Endothelial cell of umbilical vein (primary cell): ENCODE results near the gene RTL5. TPM values are rescaled to one million over a fixed set of nuclear protein-coding genes. Genes with fewer than 3 reads are reported as not detected.

Source experiments
- BruUV-seq: library from RNA; stranded (reverse); fragments of 400-500 nt; replicated peaks from 2 replicates; lab custom pipeline; 2021; lab: Mats Ljungman, UMichigan
- CTCF ChIA-PET: fragments of 300-600, 350-600 bp; sonication (Branson Sonifier 250); formaldehyde crosslinking; loops from one replicate; lab custom pipeline; 2021; ENCODE audit warnings: antibody characterized with exemption, inconsistent platforms; lab: Charles Lee
- POLR2A ChIA-PET: fragments of 300-600, 350-600 bp; sonication (Branson Sonifier 250); formaldehyde crosslinking; loops from one replicate; lab custom pipeline; 2021; ENCODE audit warnings: antibody characterized with exemption, inconsistent platforms; lab: Charles Lee
- DNase-seq: peaks from one replicate; pipeline ENCODE4 v3.0.0-alpha.2; 2011; ENCODE audit warnings: low read depth, low spot score
- FAIRE-seq: peaks from 2 replicates; lab custom pipeline; 2011; peaks lifted over from hg19 to GRCh38; lab: Jason Lieb, UNC
- H2AFZ ChIP-seq: 2 replicates; pipeline ENCODE4 v1.6.0; 2012; ENCODE audit warnings: low read depth, low read length, control low read depth, inconsistent platforms
- H3K27ac ChIP-seq: 2 replicates; pipeline ENCODE4 v1.5.1; 2011; ENCODE audit warnings: low read depth, mild to moderate bottlenecking, control low read depth, low read length, moderate library complexity; ENCODE audit not compliant: insufficient read depth
- H3K27me3 ChIP-seq, 2 experiments: 2 replicates each; pipeline versions ENCODE4 v1.6.0 to v1.6.1; 2011; ENCODE audit warnings: low read length in 2 of 2, mixed read lengths in 1 of 2; ENCODE audit not compliant: control insufficient read depth in 2 of 2, insufficient read depth in 2 of 2
- H3K36me3 ChIP-seq, 2 experiments: 2 replicates in 1 of 2; 3 replicates in 1 of 2; pipeline ENCODE4 v1.5.1; 2011; ENCODE audit warnings: low read length in 2 of 2, mild to moderate bottlenecking in 1 of 2, moderate library complexity in 1 of 2; ENCODE audit not compliant: control insufficient read depth in 2 of 2, insufficient read depth in 2 of 2; ENCODE audit errors: extremely low read depth in 1 of 2
- H3K4me1 ChIP-seq: 3 replicates; pipeline ENCODE4 v1.5.1; 2011; ENCODE audit warnings: mild to moderate bottlenecking, low read length; ENCODE audit not compliant: control insufficient read depth, insufficient read depth; ENCODE audit errors: extremely low read depth
- H3K4me2 ChIP-seq: 2 replicates; pipeline ENCODE4 v1.6.1; 2011; ENCODE audit warnings: low read length, control low read depth, mixed read lengths; ENCODE audit not compliant: insufficient read depth
- H3K4me3 ChIP-seq, 3 experiments: fragments of 200-600 bp in 1 of 3; sonication (generic), shearing (Covaris generic) in 1 of 3; replicated peaks in 1 of 3; 2 replicates each; pipeline ENCODE4 v1.5.1; 2011 to 2016; ENCODE audit warnings: control low read depth in 3 of 3, low read length in 3 of 3, mild to moderate bottlenecking in 2 of 3, inconsistent platforms in 1 of 3, low read depth in 1 of 3, moderate library complexity in 1 of 3; ENCODE audit not compliant: insufficient read depth in 1 of 3
- H3K79me2 ChIP-seq: 2 replicates; pipeline ENCODE4 v1.6.0; 2012; ENCODE audit warnings: low read length, inconsistent platforms; ENCODE audit not compliant: control insufficient read depth, insufficient read depth
- H3K9ac ChIP-seq: replicated peaks from 2 replicates; pipeline ENCODE3; 2011; ENCODE audit warnings: low read length, control low read depth; ENCODE audit not compliant: insufficient read depth; ENCODE audit errors: extremely low read depth
- H3K9me1 ChIP-seq: replicated peaks from 3 replicates; pipeline ENCODE4 v1.6.0; 2011; ENCODE audit warnings: mild to moderate bottlenecking, low read length; ENCODE audit not compliant: control insufficient read depth, insufficient read depth; ENCODE audit errors: extremely low read depth
- H3K9me3 ChIP-seq: replicated peaks from 2 replicates; pipeline ENCODE4 v1.5.1; 2012; ENCODE audit warnings: low read length, inconsistent platforms; ENCODE audit not compliant: control insufficient read depth, insufficient read depth
- H4K20me1 ChIP-seq: replicated peaks from 2 replicates; pipeline ENCODE3; 2011; ENCODE audit warnings: mild to moderate bottlenecking, low read length; ENCODE audit not compliant: control insufficient read depth, insufficient read depth; ENCODE audit errors: extremely low read depth
- EZH2 ChIP-seq: IDR thresholded peaks from 2 replicates; pipeline ENCODE4 v1.6.1; 2012; ENCODE audit warnings: borderline replicate concordance, low read depth, mild to moderate bottlenecking, moderate library complexity, low read length, inconsistent platforms; ENCODE audit not compliant: severe bottlenecking
- FOS ChIP-seq: IDR thresholded peaks from 2 replicates; pipeline ENCODE4 v1.6.1; 2011; ENCODE audit warnings: mild to moderate bottlenecking, low read length, moderate library complexity, borderline replicate concordance; ENCODE audit not compliant: insufficient read depth
- GATA2 ChIP-seq: IDR thresholded peaks from 2 replicates; pipeline ENCODE4 v1.7.0; 2011; ENCODE audit warnings: low read depth, mild to moderate bottlenecking, moderate library complexity, mixed read lengths, low read length; ENCODE audit not compliant: insufficient read length, insufficient read depth
- JUN ChIP-seq: IDR thresholded peaks from 2 replicates; pipeline ENCODE4 v1.6.1; 2011; ENCODE audit warnings: borderline replicate concordance, low read depth; ENCODE audit not compliant: insufficient read length, insufficient read depth
- MYC ChIP-seq: IDR thresholded peaks from one replicate; pipeline ENCODE4 v1.6.1; 2011; ENCODE audit warnings: mild to moderate bottlenecking, low read depth, low read length
- POLR2A ChIP-seq: IDR thresholded peaks from 2 replicates; pipeline ENCODE4 v1.6.1; 2012; ENCODE audit warnings: low read depth, mild to moderate bottlenecking, control low read depth, low read length
- POLR2AphosphoS5 ChIP-seq: IDR thresholded peaks from 2 replicates; pipeline ENCODE4 v1.6.1; 2012; ENCODE audit warnings: low read depth, mild to moderate bottlenecking, control low read depth, low read length, moderate library complexity; ENCODE audit not compliant: insufficient read depth
- dilution Hi-C: fragments of 300-500 bp; cut with MboI; formaldehyde crosslinking; loops from one replicate; pipeline ENCODE4 v1.15.0; 2019; ENCODE audit warnings: low sequenced_read_pairs; ENCODE audit not compliant: extremely low pct_ligation_motif_present
- intact Hi-C: fragments of 100-400 bp; cut with micrococcal nuclease; formaldehyde crosslinking; loops from one replicate; pipeline ENCODE4 v1.10.0; 2022
- polyA plus RNA-seq, 4 experiments: library from polyadenylated mRNA; depleted of rRNA in 3 of 4; stranded (reverse) in 3 of 4; unstranded in 1 of 4; fragments of >200 nt; gene quantifications; 2 replicates each; pipeline versions ENCODE4 v1.2.1 to v1.2.3, GENCODE V29; 2011 to 2012; ENCODE audit warnings: missing spikeins in 1 of 4
- total RNA-seq: library from RNA; stranded (reverse); gene quantifications from 2 replicates; pipeline ENCODE4 v1.2.3, GENCODE V29; 2021
- TF ChIP-seq, protein P1 (sequence below): IDR thresholded peaks from 2 replicates; pipeline ENCODE4 v1.6.1; 2011; ENCODE audit not compliant: insufficient read depth, insufficient read length
- TF ChIP-seq, protein P2 (sequence below), 2 donors: IDR thresholded peaks; 1 replicate in 1 of 2; 2 replicates in 1 of 2; pipeline ENCODE4 v1.5.1; 2011; ENCODE audit warnings: low read length in 2 of 2, mild to moderate bottlenecking in 2 of 2, moderate library complexity in 2 of 2, control low read depth in 1 of 2, inconsistent platforms in 1 of 2, low read depth in 1 of 2; ENCODE audit not compliant: insufficient read depth in 1 of 2; ENCODE audit errors: extremely low read depth in 1 of 2

Gene RTL5
- total and polyA plus RNA-seq, 2 donors (not counting 3 experiments of a cell fraction or from before 2014, with no cell fraction given) = 1.0 to 1.7 TPM

DNA sequence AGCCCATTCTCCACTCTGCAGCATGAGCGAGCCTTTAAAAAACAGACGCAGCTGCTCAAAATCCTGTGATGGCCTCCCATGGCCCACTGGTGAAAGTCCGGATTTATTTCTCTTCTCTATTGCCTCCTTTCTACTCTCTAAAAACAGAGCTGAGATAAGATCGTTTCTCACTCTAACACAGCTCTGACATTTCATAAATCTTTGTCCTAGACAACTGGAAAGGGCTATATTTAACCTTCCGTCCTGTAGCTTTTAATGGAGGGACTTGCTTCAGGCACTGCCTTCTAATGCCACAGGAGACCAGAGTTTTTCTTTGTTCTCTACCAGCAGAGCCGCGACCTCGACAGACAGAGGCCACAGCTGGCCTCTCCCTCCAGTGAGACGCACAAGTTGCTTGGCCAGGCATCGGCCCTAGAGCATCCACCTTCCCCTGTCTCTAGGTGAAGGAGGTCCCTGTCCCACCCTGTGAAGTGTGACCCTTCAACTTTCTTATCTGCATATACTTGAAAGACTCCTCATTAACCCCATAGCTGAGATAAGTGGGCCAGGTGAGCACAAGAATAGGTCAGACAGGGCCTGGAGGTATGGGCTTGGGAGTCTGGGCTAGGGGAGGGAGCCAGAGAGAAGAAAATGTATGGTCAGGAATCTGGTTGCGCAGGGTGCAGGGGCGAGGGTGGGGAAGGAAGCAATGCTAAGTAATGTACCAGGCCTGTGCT, 50.0 kb downstream of the RTL5 start:
- peak overlapping the region; percentile 84 for H3K9ac ChIP-seq
- H3K27me3 ChIP-seq = no peaks in the 10 kb centered on the region
- H3K36me3 ChIP-seq = no peaks in the 10 kb centered on the region
- H3K79me2 ChIP-seq = peaks cover 67% of the 10 kb centered on the region
- dilution Hi-C loops = no loop called here
- intact Hi-C loops = loop anchor here (2.0 kb wide), 1 partner anchor 13 kb away; no protein-coding TSS in a partner anchor
- H3K4me2 ChIP-seq = peak overlapping the region; percentile 78
- no TSS peak for BruUV-seq
- H3K4me1 ChIP-seq = peaks cover 39% of the 10 kb centered on the region
- ChIA-PET POLR2A (no interaction called here), CTCF (interaction anchor here (0.9 to 2.5 kb wide), 6 partner anchors 13 to 79 kb away, joined by 3 to 26 read pairs (median 4); no protein-coding TSS in a partner anchor)
- H3K9me1 ChIP-seq = no peaks in the 10 kb centered on the region
- FAIRE-seq = peak; percentile 26
- peak; percentile 36 for DNase-seq
- H4K20me1 ChIP-seq = no peaks in the 10 kb centered on the region
- peak overlapping the region; percentile 87 for H3K27ac ChIP-seq
- H2AFZ ChIP-seq = no peak overlapping the region
- H3K4me3 ChIP-seq = peak overlapping the region; percentile 44 to 84 (median 54)
- TF ChIP-seq FOS (no peak), MYC (no peak), GATA2 (no peak), EZH2 (no peak), POLR2A (no peak), JUN (no peak), POLR2AphosphoS5 (no peak)
- TF ChIP-seq, protein P1, sequence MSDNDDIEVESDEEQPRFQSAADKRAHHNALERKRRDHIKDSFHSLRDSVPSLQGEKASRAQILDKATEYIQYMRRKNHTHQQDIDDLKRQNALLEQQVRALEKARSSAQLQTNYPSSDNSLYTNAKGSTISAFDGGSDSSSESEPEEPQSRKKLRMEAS = no peak
- TF ChIP-seq, protein P2, sequence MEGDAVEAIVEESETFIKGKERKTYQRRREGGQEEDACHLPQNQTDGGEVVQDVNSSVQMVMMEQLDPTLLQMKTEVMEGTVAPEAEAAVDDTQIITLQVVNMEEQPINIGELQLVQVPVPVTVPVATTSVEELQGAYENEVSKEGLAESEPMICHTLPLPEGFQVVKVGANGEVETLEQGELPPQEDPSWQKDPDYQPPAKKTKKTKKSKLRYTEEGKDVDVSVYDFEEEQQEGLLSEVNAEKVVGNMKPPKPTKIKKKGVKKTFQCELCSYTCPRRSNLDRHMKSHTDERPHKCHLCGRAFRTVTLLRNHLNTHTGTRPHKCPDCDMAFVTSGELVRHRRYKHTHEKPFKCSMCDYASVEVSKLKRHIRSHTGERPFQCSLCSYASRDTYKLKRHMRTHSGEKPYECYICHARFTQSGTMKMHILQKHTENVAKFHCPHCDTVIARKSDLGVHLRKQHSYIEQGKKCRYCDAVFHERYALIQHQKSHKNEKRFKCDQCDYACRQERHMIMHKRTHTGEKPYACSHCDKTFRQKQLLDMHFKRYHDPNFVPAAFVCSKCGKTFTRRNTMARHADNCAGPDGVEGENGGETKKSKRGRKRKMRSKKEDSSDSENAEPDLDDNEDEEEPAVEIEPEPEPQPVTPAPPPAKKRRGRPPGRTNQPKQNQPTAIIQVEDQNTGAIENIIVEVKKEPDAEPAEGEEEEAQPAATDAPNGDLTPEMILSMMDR (IDR thresholded peaks at IDR 0.05; ENCODE audit: extremely low read depth in 1 of 2, insufficient read depth in 1 of 2, low read depth in 1 of 2, low read length in 2 of 2) = no peak
- H3K9me3 ChIP-seq = no peaks in the 10 kb centered on the region
